Gastrocnemius medialis (tissue), 4 donors: Measurements from ENCODE around the gene ESPN. TPM values are rescaled to one million over a fixed set of nuclear protein-coding genes. Genes with fewer than 3 reads are reported as not detected.

ENCODE experiments used
- ATAC-seq, 2 donors: fragments of 150-250 bp; one replicate each; pipeline ENCODE4 v1.9.1; 2016
- DNase-seq, 2 donors: peaks; one replicate each; pipeline ENCODE4 v3.0.0-alpha.2; 2019
- H3K27ac ChIP-seq, 4 donors: fragments of 200-600 bp; sonication (generic); 1 replicate in 1 of 4; 2 replicates in 3 of 4; pipeline ENCODE4 v1.5.1; 2016 to 2018; ENCODE audit warnings: mild to moderate bottlenecking in 2 of 4, moderate library complexity in 1 of 4
- H3K27me3 ChIP-seq, 3 donors: fragments of 200-600 bp; sonication (generic) in 2 of 3; 1 replicate in 1 of 3; 2 replicates in 2 of 3; pipeline versions ENCODE4 v1.5.1 to v1.6.0; 2016 to 2019; ENCODE audit warnings: mild to moderate bottlenecking in 1 of 3, moderate library complexity in 1 of 3
- H3K36me3 ChIP-seq, 2 donors: fragments of 200-600 bp; sonication (generic) in 1 of 2; one replicate each; pipeline ENCODE4 v1.5.1; 2017 to 2018
- H3K4me1 ChIP-seq, 2 donors: fragments of 200-600 bp; sonication (generic) in 1 of 2; one replicate each; pipeline ENCODE4 v1.5.1; 2016 to 2017; ENCODE audit warnings: mild to moderate bottlenecking in 2 of 2
- H3K4me3 ChIP-seq, 4 donors: fragments of 200-600 bp; sonication (generic) in 3 of 4; 1 replicate in 1 of 4; 2 replicates in 3 of 4; pipeline ENCODE4 v1.5.1; 2016 to 2019; ENCODE audit warnings: mild to moderate bottlenecking in 2 of 4
- H3K9me3 ChIP-seq, 3 donors: fragments of 200-600 bp; sonication (generic) in 2 of 3; 1 replicate in 1 of 3; 2 replicates in 2 of 3; pipeline ENCODE4 v1.5.1; 2016 to 2019
- CTCF ChIP-seq, 5 experiments: fragments of 450-650 bp in 3 of 5; fragments of 200-600 bp in 2 of 5; sonication (generic) in 2 of 5; IDR thresholded peaks in 4 of 5; conservative IDR thresholded peaks in 1 of 5; 1 replicate in 4 of 5; 2 replicates in 1 of 5; pipeline ENCODE4 v1.5.1; 2016 to 2019; ENCODE audit warnings: antibody characterized with exemption in 5 of 5, mild to moderate bottlenecking in 3 of 5, moderate library complexity in 3 of 5
- POLR2A ChIP-seq, 2 donors: fragments of 450-650 bp; IDR thresholded peaks; one replicate each; pipeline ENCODE4 v1.6.1; 2017; ENCODE audit warnings: antibody characterized with exemption in 2 of 2, mild to moderate bottlenecking in 2 of 2, moderate library complexity in 2 of 2
- in situ Hi-C, 4 donors: fragments of 200-750 bp; cut with MboI; loops; one replicate each; pipeline versions ENCODE4 v1.15.0 to v1.8.0; 2017; ENCODE audit warnings: low sequenced_read_pairs in 4 of 4
- intact Hi-C: fragments of 100-400 bp; cut with DNase I; formaldehyde crosslinking; loops from one replicate; pipeline ENCODE4 v1.15.1; 2023; ENCODE audit warnings: low total_unique reads
- total RNA-seq, 4 donors: library from RNA; depleted of rRNA; stranded (reverse); fragments of >200 nt; gene quantifications; one replicate each; pipeline versions ENCODE4 v1.1.0 to v1.2.3, GENCODE V29; 2016

ESPN gene
- total RNA-seq, 4 donors from 2014 or later = 0.41 TPM; not detected in 3

- Histone ChIP-seq H3K4me3 (no peak overlapping the region), H3K4me1 (no peaks in the 10 kb centered on the region), H3K27me3 (peaks cover 9 to 18% (median 11%) of the 10 kb centered on the region in 3 donors), H3K36me3 (no peaks in the 10 kb centered on the region), H3K9me3 (no peaks in the 10 kb centered on the region), H3K27ac (no peak overlapping the region)
- no peak for DNase-seq
- in situ Hi-C loops = loop anchor here (10.0 to 25.0 kb wide), 4 partner anchors 53 to 171 kb away; partner anchors contain the start of genes HES3 (in 2 of the 4) and ICMT (in 1 of the 4)
- intact Hi-C loops = no loop called here
- no peak for ATAC-seq
- TF ChIP-seq POLR2A (IDR thresholded peaks at IDR 0.05) (no peak), CTCF (IDR thresholded peaks at IDR 0.05 in 4 of 5, conservative IDR thresholded peaks at IDR 0.05 in 1 of 5) (no peak)
Observed at GRCh38 chr1:6408023-6408422, 16.6 kb upstream of the ESPN start.

GRCh38 chr1:6409053-6409452 is 15.5 kb upstream of the ESPN start:
- Histone ChIP-seq H3K4me3 (no peak overlapping the region), H3K4me1 (no peaks in the 10 kb centered on the region), H3K9me3 (no peaks in the 10 kb centered on the region), H3K36me3 (no peaks in the 10 kb centered on the region), H3K27ac (no peak overlapping the region), H3K27me3 (peaks cover 15 to 26% (median 18%) of the 10 kb centered on the region in 3 donors)
- in situ Hi-C loops = loop anchor here (10.0 to 25.0 kb wide), 4 partner anchors 54 to 172 kb away; partner anchors contain the start of genes HES3 (in 2 of the 4) and ICMT (in 1 of the 4)
- no peak for DNase-seq
- ATAC-seq = no peak
- TF ChIP-seq POLR2A (IDR thresholded peaks at IDR 0.05) (no peak), CTCF (IDR thresholded peaks at IDR 0.05 in 4 of 5, conservative IDR thresholded peaks at IDR 0.05 in 1 of 5) (no peak)
- intact Hi-C loops = no loop called here

- ATAC-seq = no peak
- Histone ChIP-seq H3K27me3 (peaks cover 22 to 32% (median 25%) of the 10 kb centered on the region in 3 donors), H3K4me1 (no peaks in the 10 kb centered on the region), H3K9me3 (no peaks in the 10 kb centered on the region), H3K4me3 (no peak overlapping the region), H3K36me3 (no peaks in the 10 kb centered on the region), H3K27ac (no peak overlapping the region)
- intact Hi-C loops (no loop called here), in situ Hi-C loops (loop anchor here (10.0 to 25.0 kb wide), 4 partner anchors 55 to 172 kb away; partner anchors contain the start of genes HES3 (in 2 of the 4) and ICMT (in 1 of the 4))
- TF ChIP-seq CTCF (IDR thresholded peaks at IDR 0.05 in 4 of 5, conservative IDR thresholded peaks at IDR 0.05 in 1 of 5) = no peak
- no peak for TF ChIP-seq POLR2A (IDR thresholded peaks at IDR 0.05)
- no peak for DNase-seq
Observed at GRCh38 chr1:6409733-6410132, 14.8 kb upstream of the ESPN start.

- TF ChIP-seq CTCF (IDR thresholded peaks at IDR 0.05 in 4 of 5, conservative IDR thresholded peaks at IDR 0.05 in 1 of 5) (no peak), POLR2A (IDR thresholded peaks at IDR 0.05) (no peak)
- Histone ChIP-seq H3K27ac (no peak overlapping the region), H3K4me3 (no peak overlapping the region), H3K4me1 (no peaks in the 10 kb centered on the region), H3K27me3 (peaks cover 28 to 34% (median 32%) of the 10 kb centered on the region in 3 donors), H3K9me3 (no peaks in the 10 kb centered on the region), H3K36me3 (no peaks in the 10 kb centered on the region)
- no peak for DNase-seq
- intact Hi-C loops = no loop called here
- no peak for ATAC-seq
- in situ Hi-C loops = loop anchor here in 1 of 4 donors (25.0 kb wide), 1 partner anchor 173 kb away; the partner anchor contains the start of genes HES3 and ICMT
Observed at GRCh38 chr1:6410248-6410893, 14.2 kb upstream of the ESPN start.
